ENCODE data around the gene SLC25A30. TPM values are rescaled to one million over a fixed set of nuclear protein-coding genes. Genes with fewer than 3 reads are reported as not detected.

SLC25A30 gene
- total RNA-seq, 1 donor from 2014 or later = 6.8 TPM

DNA sequence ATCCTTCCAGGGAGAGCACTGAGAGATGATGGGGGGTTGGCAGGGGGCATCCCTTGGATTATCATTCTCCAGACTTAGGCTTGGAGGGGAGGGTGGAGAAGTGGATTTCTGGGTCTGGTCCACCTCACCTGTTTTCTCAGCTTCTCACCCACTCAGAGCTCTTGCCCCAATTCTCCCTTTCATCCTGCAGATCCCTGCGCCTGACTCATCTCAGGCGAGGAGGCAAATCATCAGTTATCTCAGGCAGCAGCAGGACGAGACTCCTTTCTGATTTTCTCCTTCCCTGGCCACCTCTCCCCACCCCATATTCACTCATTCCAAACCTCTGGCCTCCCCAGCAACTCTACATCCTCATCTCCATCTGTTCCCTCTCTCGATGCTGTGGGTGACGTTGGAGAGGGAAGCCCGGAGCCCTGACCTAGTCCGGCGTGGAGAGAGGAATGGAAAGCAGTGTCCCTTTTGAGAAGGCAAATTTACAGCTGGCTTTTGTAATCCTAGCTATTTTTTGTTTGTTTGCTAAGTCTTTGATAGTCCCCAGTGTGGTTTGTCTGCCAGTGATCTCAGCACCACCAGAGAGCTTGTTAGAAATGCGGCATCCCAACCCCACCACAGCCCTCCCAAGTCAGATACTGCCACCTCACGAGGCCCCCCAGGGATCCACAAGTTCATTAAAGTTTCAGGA is 53.2 kb downstream of the SLC25A30 start:
- Mint-ChIP-seq H3K36me3 (peaks cover 38% of the 10 kb centered on the region), H3K4me3 (no peak overlapping the region), H3K27me3 (ENCODE audit: insufficient read depth, low read depth) (peaks cover 4% of the 10 kb centered on the region), H3K27ac (no peak overlapping the region), H3K4me1 (no peaks in the 10 kb centered on the region), H3K9me3 (peaks cover 11% of the 10 kb centered on the region)
- H2AFZ ChIP-seq (replicated peaks) = no peak overlapping the region
- H3F3A ChIP-seq (ENCODE audit: low read depth) = no peaks in the 10 kb centered on the region
- H3K9me3 ChIP-seq (ENCODE audit: low read depth) = no peaks in the 10 kb centered on the region
- no peak overlapping the region for H3K9ac ChIP-seq
- DNase-seq (ENCODE audit: low spot score) = no peak
- TF ChIP-seq, protein P1, sequence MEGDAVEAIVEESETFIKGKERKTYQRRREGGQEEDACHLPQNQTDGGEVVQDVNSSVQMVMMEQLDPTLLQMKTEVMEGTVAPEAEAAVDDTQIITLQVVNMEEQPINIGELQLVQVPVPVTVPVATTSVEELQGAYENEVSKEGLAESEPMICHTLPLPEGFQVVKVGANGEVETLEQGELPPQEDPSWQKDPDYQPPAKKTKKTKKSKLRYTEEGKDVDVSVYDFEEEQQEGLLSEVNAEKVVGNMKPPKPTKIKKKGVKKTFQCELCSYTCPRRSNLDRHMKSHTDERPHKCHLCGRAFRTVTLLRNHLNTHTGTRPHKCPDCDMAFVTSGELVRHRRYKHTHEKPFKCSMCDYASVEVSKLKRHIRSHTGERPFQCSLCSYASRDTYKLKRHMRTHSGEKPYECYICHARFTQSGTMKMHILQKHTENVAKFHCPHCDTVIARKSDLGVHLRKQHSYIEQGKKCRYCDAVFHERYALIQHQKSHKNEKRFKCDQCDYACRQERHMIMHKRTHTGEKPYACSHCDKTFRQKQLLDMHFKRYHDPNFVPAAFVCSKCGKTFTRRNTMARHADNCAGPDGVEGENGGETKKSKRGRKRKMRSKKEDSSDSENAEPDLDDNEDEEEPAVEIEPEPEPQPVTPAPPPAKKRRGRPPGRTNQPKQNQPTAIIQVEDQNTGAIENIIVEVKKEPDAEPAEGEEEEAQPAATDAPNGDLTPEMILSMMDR (IDR thresholded peaks at IDR 0.05) = no peak
- TF ChIP-seq EZH2 (IDR thresholded peaks at IDR 0.05) (no peak), EZH2phosphoT487 (IDR thresholded peaks at IDR 0.05) (no peak)
- no peak overlapping the region for H3K4me3 ChIP-seq
- no peaks in the 10 kb centered on the region for H3K27me3 ChIP-seq
- no peak overlapping the region for H3K4me2 ChIP-seq
- no peaks in the 10 kb centered on the region for H3K79me2 ChIP-seq (ENCODE audit: low read depth)
- no peaks in the 10 kb centered on the region for H4K20me1 ChIP-seq (ENCODE audit: low read depth)
- no peaks in the 10 kb centered on the region for H3K4me1 ChIP-seq
- no peak overlapping the region for H3K27ac ChIP-seq
- H3K36me3 ChIP-seq = no peaks in the 10 kb centered on the region

DNA sequence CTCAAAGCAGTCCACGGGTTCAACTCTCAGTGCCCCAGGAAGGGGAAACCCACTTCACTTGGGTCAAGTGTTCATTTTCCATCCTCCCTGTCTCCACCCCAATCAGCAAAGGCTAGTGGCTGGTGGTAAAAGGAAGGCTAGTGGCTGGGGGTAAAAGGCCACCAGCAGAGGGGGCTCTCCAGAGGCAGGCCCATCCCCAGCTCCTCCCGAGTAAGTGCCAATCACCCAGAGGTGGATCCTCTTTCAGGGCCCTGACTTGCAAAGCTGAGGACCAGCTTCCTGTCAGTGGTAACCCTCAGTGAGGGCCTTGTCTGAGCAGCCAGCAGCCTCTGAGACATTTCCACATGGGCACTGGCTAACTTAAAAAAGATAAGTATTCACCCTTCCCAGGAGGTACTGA is 55.2 kb downstream of the SLC25A30 start:
- Mint-ChIP-seq H3K27me3 (ENCODE audit: insufficient read depth, low read depth) (peaks cover 4% of the 10 kb centered on the region), H3K27ac (no peak overlapping the region), H3K9me3 (peaks cover 11% of the 10 kb centered on the region), H3K4me3 (no peak overlapping the region), H3K4me1 (no peaks in the 10 kb centered on the region), H3K36me3 (peaks cover 44% of the 10 kb centered on the region)
- Histone ChIP-seq H3K79me2 (ENCODE audit: low read depth) (no peaks in the 10 kb centered on the region), H3K4me1 (no peaks in the 10 kb centered on the region), H3K4me2 (no peak overlapping the region), H2AFZ (replicated peaks) (no peak overlapping the region), H3K36me3 (no peaks in the 10 kb centered on the region), H3K4me3 (no peak overlapping the region), H3K27me3 (no peaks in the 10 kb centered on the region), H3F3A (ENCODE audit: low read depth) (no peaks in the 10 kb centered on the region), H3K27ac (no peak overlapping the region), H4K20me1 (ENCODE audit: low read depth) (no peaks in the 10 kb centered on the region), H3K9ac (no peak overlapping the region), H3K9me3 (ENCODE audit: low read depth) (no peaks in the 10 kb centered on the region)
- peak; percentile 24 for DNase-seq (ENCODE audit: low spot score)
- TF ChIP-seq, protein P1 (IDR thresholded peaks at IDR 0.05) = peak; percentile 36
- TF ChIP-seq EZH2 (IDR thresholded peaks at IDR 0.05) = no peak
- no peak for TF ChIP-seq EZH2phosphoT487 (IDR thresholded peaks at IDR 0.05)

DNA sequence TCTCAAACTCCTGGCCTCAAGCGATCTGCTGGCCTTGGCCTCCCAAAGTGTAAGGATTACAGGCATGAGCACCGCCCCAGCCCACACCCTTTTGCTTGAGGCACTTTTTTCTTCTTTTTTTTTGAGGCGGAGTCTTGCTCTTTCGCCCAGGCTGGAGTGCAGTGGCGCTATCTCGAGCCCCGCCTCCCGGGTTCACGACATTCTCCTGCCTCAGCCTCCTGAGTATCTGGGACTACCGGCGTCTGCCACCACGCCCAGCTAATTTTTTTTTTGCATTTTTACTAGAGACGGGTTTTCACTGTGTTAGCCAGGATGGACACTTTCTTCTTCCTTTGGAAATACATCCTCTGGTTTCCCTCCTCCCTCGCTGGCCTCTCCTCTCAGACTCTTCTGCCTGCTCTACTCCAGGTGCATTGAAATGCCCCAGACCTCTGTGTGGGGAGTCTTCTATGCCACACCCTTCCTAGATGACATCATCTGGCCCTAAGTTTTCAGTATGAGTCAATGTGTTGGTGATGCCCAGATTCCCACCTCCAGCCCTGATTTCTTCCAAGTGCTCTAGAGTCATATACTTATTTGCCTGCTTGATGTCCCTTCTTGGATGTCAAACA is 56.5 kb downstream of the SLC25A30 start:
- no peak overlapping the region for H2AFZ ChIP-seq (replicated peaks)
- Mint-ChIP-seq H3K9me3 (peaks cover 11% of the 10 kb centered on the region), H3K27ac (no peak overlapping the region), H3K27me3 (ENCODE audit: insufficient read depth, low read depth) (peaks cover 4% of the 10 kb centered on the region), H3K4me1 (no peaks in the 10 kb centered on the region), H3K4me3 (no peak overlapping the region), H3K36me3 (peaks cover 49% of the 10 kb centered on the region)
- DNase-seq (ENCODE audit: low spot score) = no peak
- no peaks in the 10 kb centered on the region for H3K36me3 ChIP-seq
- H3K27me3 ChIP-seq = no peaks in the 10 kb centered on the region
- H3K4me2 ChIP-seq = no peak overlapping the region
- H3F3A ChIP-seq (ENCODE audit: low read depth) = no peaks in the 10 kb centered on the region
- H3K27ac ChIP-seq = no peak overlapping the region
- TF ChIP-seq EZH2phosphoT487 (IDR thresholded peaks at IDR 0.05) (no peak), EZH2 (IDR thresholded peaks at IDR 0.05) (no peak)
- TF ChIP-seq, protein P1 (IDR thresholded peaks at IDR 0.05) = no peak
- no peaks in the 10 kb centered on the region for H4K20me1 ChIP-seq (ENCODE audit: low read depth)
- H3K9ac ChIP-seq = no peak overlapping the region
- no peaks in the 10 kb centered on the region for H3K79me2 ChIP-seq (ENCODE audit: low read depth)
- H3K4me3 ChIP-seq = no peak overlapping the region
- no peaks in the 10 kb centered on the region for H3K4me1 ChIP-seq
- no peaks in the 10 kb centered on the region for H3K9me3 ChIP-seq (ENCODE audit: low read depth)
